Activated CD4-positive, alpha-beta T cell treated with anti-CD3 and anti-CD28 coated beads, Interleukin-2, amount 50 U/mL, for 4 hours (primary cell): ENCODE data around the gene SEC23A.
"Not testable (repeated sequence)": the region's sequence is repeated elsewhere in the genome, so short reads cannot be mapped to it uniquely, and the experiment has no call there.

Experiments used
- DNase-seq, 2 experiments: peaks; one replicate each; pipeline ENCODE4 v3.0.0-alpha.2; 2020

Gene SEC23A

GRCh38 chr14:39025810-39026627, 77.0 kb downstream of the SEC23A start:
- DNase-seq, result no peak

GRCh38 chr14:39025250-39025809, 77.7 kb downstream of the SEC23A start:
- no peak for DNase-seq

GRCh38 chr14:39023939-39024871, 78.8 kb downstream of the SEC23A start:
- no peak for DNase-seq

- DNase-seq, result not testable (repeated sequence)
These were observed 85.7 kb downstream of the SEC23A start for GRCh38 chr14:39017096-39018016.

- no peak for DNase-seq
These were observed 86.3 kb downstream of the SEC23A start for GRCh38 chr14:39016733-39017095.

DNA sequence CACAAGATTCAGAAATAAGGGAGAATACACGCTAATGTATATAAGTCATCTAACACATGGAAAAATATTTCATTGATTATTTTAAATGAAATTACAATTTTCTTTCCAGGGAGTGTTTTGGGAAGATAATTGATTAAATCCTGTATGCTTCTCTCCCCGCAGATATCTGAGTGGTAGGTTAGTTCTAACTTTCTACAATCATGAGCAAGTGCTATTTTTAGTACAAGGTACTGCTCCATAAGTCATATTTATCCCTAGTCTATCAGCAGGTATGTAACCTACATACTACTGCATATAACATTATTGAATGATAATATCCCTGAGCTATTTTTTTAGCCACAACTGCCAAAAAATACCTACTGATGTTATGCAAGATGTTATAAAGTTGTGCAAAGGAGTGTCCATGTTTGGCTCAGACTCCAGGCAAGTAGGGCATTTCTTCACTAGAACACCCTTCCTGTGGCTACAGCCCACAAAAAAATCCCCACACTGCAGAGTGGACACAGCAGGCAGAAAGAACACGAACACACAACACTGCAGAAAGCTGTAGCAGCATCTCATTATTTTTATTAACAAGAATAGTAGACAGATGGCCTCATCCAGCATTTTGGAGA, 87.0 kb downstream of the SEC23A start:
- DNase-seq, result no peak

DNA sequence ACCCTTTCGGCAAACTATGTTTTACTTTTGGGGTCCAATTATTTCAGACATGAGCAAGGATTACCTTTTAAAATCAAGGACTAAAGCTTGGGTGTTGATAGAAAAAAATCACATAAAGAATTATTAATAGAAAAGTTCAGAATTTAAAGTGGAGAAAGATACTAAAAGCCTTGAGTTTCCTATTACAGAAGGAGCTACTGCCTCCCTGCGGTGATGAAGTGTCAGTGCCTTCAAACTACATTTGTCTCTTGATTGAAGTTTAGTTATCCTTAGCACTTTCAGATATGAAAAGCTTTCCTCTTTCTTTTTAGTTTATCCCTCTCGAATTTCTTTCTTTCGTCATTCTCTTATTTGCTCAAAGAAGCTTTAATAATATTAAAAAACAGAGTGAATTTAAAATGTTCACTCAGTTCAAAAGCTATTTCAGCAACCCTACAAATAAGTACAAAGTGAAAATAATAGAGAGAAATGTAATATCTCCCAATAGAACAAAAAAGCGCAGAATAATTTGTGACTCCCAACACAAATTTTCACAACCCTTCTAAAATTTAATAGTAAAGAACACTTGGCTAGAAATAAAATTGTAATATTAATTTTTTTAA, 87.6 kb downstream of the SEC23A start:
- DNase-seq, result no peak

- DNase-seq, result no peak
These were observed 88.6 kb downstream of the SEC23A start for GRCh38 chr14:39014460-39014859.

GRCh38 chr14:39008965-39009364, 94.1 kb downstream of the SEC23A start:
- DNase-seq, result not testable (repeated sequence)

- no peak for DNase-seq
These were observed 96.2 kb downstream of the SEC23A start for GRCh38 chr14:39006721-39007410.

- no peak for DNase-seq
These were observed 97.8 kb downstream of the SEC23A start for GRCh38 chr14:39005044-39005880.

DNA sequence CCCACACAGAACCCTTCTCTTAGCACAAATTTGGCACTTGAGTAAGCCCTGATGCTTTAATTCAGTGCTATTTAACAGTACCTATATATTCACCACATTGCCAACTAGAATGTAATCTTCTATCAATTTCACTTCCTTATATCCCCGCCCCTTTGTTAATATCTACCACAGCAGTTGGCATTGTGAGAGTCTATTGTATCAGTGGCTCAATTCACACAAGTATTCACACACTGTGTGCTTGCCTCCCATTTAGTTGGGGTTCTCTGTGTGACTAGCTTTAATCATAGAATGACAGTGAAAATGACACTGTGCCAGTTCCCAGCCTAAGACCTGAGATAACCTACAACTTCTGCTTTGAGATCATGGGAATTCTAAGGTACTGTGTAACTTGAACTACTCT, 103.1 kb downstream of the SEC23A start:
- DNase-seq, result no peak

DNA sequence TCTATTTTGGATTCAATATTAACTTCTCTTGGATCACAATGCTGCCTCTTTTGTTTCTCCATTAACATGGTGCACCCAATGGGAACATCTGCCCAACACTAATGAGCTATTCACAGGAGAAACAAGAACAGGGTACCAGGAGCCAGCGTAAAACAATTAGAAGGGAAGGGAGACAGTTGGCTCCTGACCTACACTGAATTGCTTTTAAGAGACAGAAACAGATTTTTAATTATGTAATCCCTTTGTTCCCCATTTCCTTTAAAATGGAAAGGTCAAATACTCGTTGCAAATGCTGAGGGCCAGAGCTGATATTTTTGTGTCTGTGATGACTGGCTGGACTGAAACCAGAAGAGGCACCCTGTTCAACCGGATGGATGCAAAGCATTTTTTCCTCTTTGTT, 108.3 kb downstream of the SEC23A start:
- no peak for DNase-seq

- no peak for DNase-seq
These were observed 109.1 kb downstream of the SEC23A start for GRCh38 chr14:38993981-38994380.

- no peak for DNase-seq
These were observed 110.8 kb downstream of the SEC23A start for GRCh38 chr14:38992067-38992844.

DNA sequence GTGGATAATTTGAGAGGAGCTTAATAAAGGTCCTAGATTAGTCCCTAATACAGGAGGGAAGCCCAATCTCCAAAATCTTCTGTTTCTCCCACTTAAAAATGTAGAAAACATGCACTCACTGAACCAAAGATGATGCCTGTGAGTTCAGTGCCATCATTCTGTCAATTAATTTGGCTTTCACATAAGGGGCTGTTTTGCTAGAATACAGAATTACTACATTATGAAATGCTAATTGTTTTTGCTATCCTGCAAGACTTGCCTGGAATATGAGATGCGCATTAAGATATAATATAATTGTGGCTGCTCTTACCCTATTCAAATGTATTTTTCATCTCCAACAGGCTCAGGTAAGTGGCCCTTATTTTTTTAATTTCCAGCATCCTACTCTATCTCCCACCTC, 111.7 kb downstream of the SEC23A start:
- DNase-seq, result no peak

DNA sequence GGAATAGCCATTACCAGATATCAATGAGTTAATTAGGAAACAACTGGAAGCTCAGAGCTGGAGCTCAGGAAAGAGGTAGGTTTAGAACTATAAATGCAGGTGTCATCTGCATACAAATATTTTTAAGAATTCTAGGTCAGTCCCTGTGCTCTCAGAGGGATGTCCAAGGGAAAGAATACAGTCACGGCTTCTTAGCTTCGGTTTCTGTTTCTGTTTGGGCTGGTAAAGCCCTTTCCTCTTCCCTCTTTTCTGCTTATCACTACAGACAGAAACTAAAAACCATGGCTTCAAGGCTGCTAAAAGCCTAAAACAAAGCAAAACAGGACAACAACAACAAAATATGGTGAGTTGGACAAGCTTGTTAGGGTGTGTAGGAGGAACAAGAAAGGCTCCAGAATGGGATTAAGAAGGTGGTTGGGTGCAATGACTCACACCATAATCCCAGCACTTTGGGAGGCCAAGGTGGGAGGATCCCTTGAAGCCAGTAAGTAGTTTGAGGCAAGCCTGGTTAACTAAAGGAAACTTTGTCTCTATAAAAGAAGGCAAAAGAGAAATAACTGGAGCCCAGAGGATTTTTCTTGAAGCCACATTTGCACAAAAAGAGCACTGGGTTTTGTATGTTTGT, 113.0 kb downstream of the SEC23A start:
- no peak for DNase-seq

GRCh38 chr14:38987781-38988180, 115.3 kb downstream of the SEC23A start:
- no peak for DNase-seq

GRCh38 chr14:38982837-38983236, 120.2 kb downstream of the SEC23A start:
- no peak for DNase-seq
